ENCODE results near the gene FGF5. TPM values are rescaled to one million over a fixed set of nuclear protein-coding genes. Genes with fewer than 3 reads are reported as not detected.
"Not testable (repeated sequence)": the region's sequence is repeated elsewhere in the genome, so short reads cannot be mapped to it uniquely, and the experiment has no call there.

Gene FGF5
- total RNA-seq, 1 experiment from 2014 or later: not detected

- in situ Hi-C loops (cut with HindIII; ENCODE audit: low pct_unique_long_range_greater_than_20kb, low sequenced_read_pairs); DNase-seq (ENCODE audit: low read depth, low spot score): not testable (repeated sequence)
Observed at GRCh38 chr4:80247484-80247883, 19.0 kb upstream of the FGF5 start.

GRCh38 chr4:80249144-80249543, 17.3 kb upstream of the FGF5 start:
- no peak for DNase-seq (ENCODE audit: low read depth, low spot score)
- in situ Hi-C loops (cut with HindIII; ENCODE audit: low pct_unique_long_range_greater_than_20kb, low sequenced_read_pairs): no loop called here

GRCh38 chr4:80252427-80252826, 14.0 kb upstream of the FGF5 start:
- in situ Hi-C loops (cut with HindIII; ENCODE audit: low pct_unique_long_range_greater_than_20kb, low sequenced_read_pairs): no loop called here
- DNase-seq (ENCODE audit: low read depth, low spot score): no peak

- in situ Hi-C loops (cut with HindIII; ENCODE audit: low pct_unique_long_range_greater_than_20kb, low sequenced_read_pairs): no loop called here
- DNase-seq (ENCODE audit: low read depth, low spot score): no peak
Observed at GRCh38 chr4:80252953-80253352, 13.5 kb upstream of the FGF5 start.

- DNase-seq (ENCODE audit: low read depth, low spot score): no peak
- in situ Hi-C loops (cut with HindIII; ENCODE audit: low pct_unique_long_range_greater_than_20kb, low sequenced_read_pairs): no loop called here
Observed at GRCh38 chr4:80253510-80253909, 13.0 kb upstream of the FGF5 start.

- in situ Hi-C loops (cut with HindIII; ENCODE audit: low pct_unique_long_range_greater_than_20kb, low sequenced_read_pairs): no loop called here
- no peak for DNase-seq (ENCODE audit: low read depth, low spot score)
Observed at GRCh38 chr4:80254114-80254513, 12.3 kb upstream of the FGF5 start.

GRCh38 chr4:80255329-80256095, 11.0 kb upstream of the FGF5 start:
- in situ Hi-C loops (cut with HindIII; ENCODE audit: low pct_unique_long_range_greater_than_20kb, low sequenced_read_pairs): no loop called here
- peak; percentile 25 for DNase-seq (ENCODE audit: low read depth, low spot score)

- no peak for DNase-seq (ENCODE audit: low read depth, low spot score)
- in situ Hi-C loops (cut with HindIII; ENCODE audit: low pct_unique_long_range_greater_than_20kb, low sequenced_read_pairs): no loop called here
Observed at GRCh38 chr4:80257851-80258250, 8.6 kb upstream of the FGF5 start.

- in situ Hi-C loops (cut with HindIII; ENCODE audit: low pct_unique_long_range_greater_than_20kb, low sequenced_read_pairs): no loop called here
Observed at GRCh38 chr4:80259012-80259411, 7.5 kb upstream of the FGF5 start.

GRCh38 chr4:80259817-80260216, 6.6 kb upstream of the FGF5 start:
- in situ Hi-C loops (cut with HindIII; ENCODE audit: low pct_unique_long_range_greater_than_20kb, low sequenced_read_pairs): no loop called here
- no peak for DNase-seq (ENCODE audit: low read depth, low spot score)

More at GRCh38 chr4:80259012-80259411, 7.5 kb upstream of the FGF5 start:
- no peak for DNase-seq (ENCODE audit: low read depth, low spot score)

GRCh38 chr4:80261989-80262600, 4.4 kb upstream of the FGF5 start:
- DNase-seq (ENCODE audit: low read depth, low spot score): no peak
- in situ Hi-C loops (cut with HindIII; ENCODE audit: low pct_unique_long_range_greater_than_20kb, low sequenced_read_pairs): no loop called here

- in situ Hi-C loops (cut with HindIII; ENCODE audit: low pct_unique_long_range_greater_than_20kb, low sequenced_read_pairs): no loop called here
- no peak for DNase-seq (ENCODE audit: low read depth, low spot score)
Observed at GRCh38 chr4:80263541-80264351, 2.7 kb upstream of the FGF5 start.

- in situ Hi-C loops (cut with HindIII; ENCODE audit: low pct_unique_long_range_greater_than_20kb, low sequenced_read_pairs): no loop called here
- DNase-seq (ENCODE audit: low read depth, low spot score): no peak
Observed at GRCh38 chr4:80264352-80264647, 2.2 kb upstream of the FGF5 start.

- DNase-seq (ENCODE audit: low read depth, low spot score): no peak
- in situ Hi-C loops (cut with HindIII; ENCODE audit: low pct_unique_long_range_greater_than_20kb, low sequenced_read_pairs): no loop called here
Observed at GRCh38 chr4:80264825-80265224, 1.6 kb upstream of the FGF5 start.

- no peak for DNase-seq (ENCODE audit: low read depth, low spot score)
- in situ Hi-C loops (cut with HindIII; ENCODE audit: low pct_unique_long_range_greater_than_20kb, low sequenced_read_pairs): no loop called here
Observed at GRCh38 chr4:80265571-80266252, 752 bp upstream of the FGF5 start.

- no peak for DNase-seq (ENCODE audit: low read depth, low spot score)
- in situ Hi-C loops (cut with HindIII; ENCODE audit: low pct_unique_long_range_greater_than_20kb, low sequenced_read_pairs): no loop called here
Observed at GRCh38 chr4:80266902-80267380, 477 bp downstream of the FGF5 start.

- DNase-seq (ENCODE audit: low read depth, low spot score): no peak
- in situ Hi-C loops (cut with HindIII; ENCODE audit: low pct_unique_long_range_greater_than_20kb, low sequenced_read_pairs): no loop called here
Observed at GRCh38 chr4:80268081-80268823, 1.8 kb downstream of the FGF5 start.

Measured in SK-MEL-5 (cell line).